SK-N-SH (cell line): ENCODE results near the gene HHAT. TPM values are rescaled to one million over a fixed set of nuclear protein-coding genes. Genes with fewer than 3 reads are reported as not detected.

Experiments
- CTCF ChIA-PET: fragments of 300-600, 350-600 bp; formaldehyde crosslinking; extraction: SDS; loops from one replicate; lab custom pipeline; 2021; lab: Yijun Ruan, JAX
- POLR2A ChIA-PET: fragments of 350-600 bp; sonication (Branson Sonifier 250); formaldehyde crosslinking; extraction: SDS; loops from one replicate; lab custom pipeline; 2020; ENCODE audit warnings: antibody characterized with exemption, inconsistent platforms; lab: Yijun Ruan, JAX
- DNase-seq: peaks from one replicate; pipeline ENCODE4 v3.0.0; 2012
- H2AFZ ChIP-seq: fragments of 200-600 bp; sonication (generic); 2 replicates; pipeline ENCODE4 v1.8.1; 2016; ENCODE audit warnings: antibody characterized with exemption, mild to moderate bottlenecking, low read depth
- H3F3A ChIP-seq: fragments of 200-600 bp; sonication (generic); replicated peaks from 2 replicates; pipeline ENCODE3; 2016; ENCODE audit warnings: antibody characterized with exemption, mild to moderate bottlenecking; ENCODE audit not compliant: insufficient read depth
- H3K27ac ChIP-seq, 2 experiments: fragments of 200-500 bp in 1 of 2; fragments of 200-600 bp in 1 of 2; sonication (Bioruptor generic) in 1 of 2; sonication (generic), shearing (Covaris generic) in 1 of 2; 2 replicates each; pipeline versions ENCODE4 v1.5.1 to v1.6.1; 2014 to 2016; ENCODE audit warnings: low read depth in 2 of 2, inconsistent platforms in 1 of 2, low read length in 1 of 2, mild to moderate bottlenecking in 1 of 2, mixed read lengths in 1 of 2
- H3K27me3 ChIP-seq: fragments of 200-600 bp; sonication (generic), shearing (Covaris generic); 2 replicates; pipeline ENCODE4 v1.6.1; 2016; ENCODE audit warnings: mixed run types; ENCODE audit not compliant: insufficient read depth
- H3K36me3 ChIP-seq, 2 experiments: fragments of 200-500 bp in 1 of 2; fragments of 200-600 bp in 1 of 2; sonication (Bioruptor generic) in 1 of 2; sonication (generic) in 1 of 2; replicated peaks in 1 of 2; 2 replicates each; pipeline versions ENCODE3 to v1.5.1; 2014 to 2016; ENCODE audit warnings: low read length in 1 of 2, mild to moderate bottlenecking in 1 of 2; ENCODE audit not compliant: insufficient read depth in 2 of 2, control insufficient read depth in 1 of 2
- H3K4me1 ChIP-seq, 2 experiments: fragments of 200-500 bp in 1 of 2; fragments of 200-600 bp in 1 of 2; sonication (Bioruptor generic) in 1 of 2; sonication (generic), shearing (Covaris generic) in 1 of 2; 2 replicates each; pipeline versions ENCODE4 v1.5.1 to v1.6.1; 2014 to 2016; ENCODE audit warnings: low read depth in 1 of 2, low read length in 1 of 2, mixed run types in 1 of 2; ENCODE audit not compliant: insufficient read depth in 2 of 2, control insufficient read depth in 1 of 2
- H3K4me2 ChIP-seq: fragments of 200-600 bp; sonication (generic), shearing (Covaris generic); 2 replicates; pipeline ENCODE4 v1.6.1; 2017; ENCODE audit warnings: mixed run types
- H3K4me3 ChIP-seq, 2 experiments: fragments of 200-500 bp in 1 of 2; fragments of 200-600 bp in 1 of 2; sonication (Bioruptor generic) in 1 of 2; sonication (generic), shearing (Covaris generic) in 1 of 2; 2 replicates each; pipeline versions ENCODE4 v1.5.1 to v1.8.1; 2014 to 2016; ENCODE audit warnings: low read depth in 2 of 2, inconsistent platforms in 1 of 2, low read length in 1 of 2, mild to moderate bottlenecking in 1 of 2, mixed read lengths in 1 of 2, moderate library complexity in 1 of 2
- H3K79me2 ChIP-seq: fragments of 200-600 bp; sonication (generic); 2 replicates; pipeline ENCODE4 v1.8.1; 2017; ENCODE audit warnings: mild to moderate bottlenecking; ENCODE audit not compliant: insufficient read depth
- H3K9ac ChIP-seq: fragments of 200-600 bp; sonication (generic); 2 replicates; pipeline ENCODE4 v1.6.1; 2017; ENCODE audit warnings: mixed run types
- H3K9me2 ChIP-seq: fragments of 200-600 bp; sonication (generic); 2 replicates; pipeline ENCODE4 v1.6.1; 2017; ENCODE audit warnings: mixed run types
- H3K9me3 ChIP-seq: fragments of 200-600 bp; sonication (generic); 2 replicates; pipeline ENCODE4 v1.6.1; 2017; ENCODE audit warnings: mixed run types, mild to moderate bottlenecking, moderate library complexity
- H4K20me1 ChIP-seq: fragments of 200-600 bp; sonication (generic); 2 replicates; pipeline ENCODE4 v1.6.1; 2017; ENCODE audit warnings: mild to moderate bottlenecking, mixed run types; ENCODE audit not compliant: insufficient read depth
- CHD2 ChIP-seq: fragments of 150-350 bp; IDR thresholded peaks from 2 replicates; pipeline ENCODE4 v1.6.1; 2018; ENCODE audit warnings: low read length; ENCODE audit not compliant: partially characterized antibody
- ELF1 ChIP-seq: IDR thresholded peaks from 2 replicates; pipeline ENCODE4 v1.4.0; 2012
- EP300 ChIP-seq, 2 experiments: IDR thresholded peaks; 2 replicates each; pipeline versions ENCODE4 v1.4.0 to v1.6.1; 2012; ENCODE audit warnings: borderline replicate concordance in 1 of 2, low read depth in 1 of 2, low read length in 1 of 2
- EZH2phosphoT487 ChIP-seq: fragments of 200-600 bp; sonication (generic); IDR thresholded peaks from 2 replicates; pipeline ENCODE4 v1.6.1; 2017; ENCODE audit warnings: low read depth, mixed run types, mild to moderate bottlenecking, antibody characterized with exemption, moderate library complexity, borderline replicate concordance
- FOSL2 ChIP-seq: IDR thresholded peaks from 2 replicates; pipeline ENCODE4 v1.4.0; 2012; ENCODE audit warnings: low read depth, mild to moderate bottlenecking, moderate library complexity, borderline replicate concordance
- FOXM1 ChIP-seq: IDR thresholded peaks from 2 replicates; pipeline ENCODE4 v1.4.0; 2012; ENCODE audit warnings: low read depth, mild to moderate bottlenecking
- GATA2 ChIP-seq: sonication (generic); formaldehyde crosslinking; IDR thresholded peaks from 2 replicates; pipeline ENCODE4 v1.5.0; 2020; ENCODE audit warnings: mild to moderate bottlenecking, missing genetic modification reagents
- JUND ChIP-seq: IDR thresholded peaks from 2 replicates; pipeline ENCODE4 v1.4.0; 2012
- NRF1 ChIP-seq: IDR thresholded peaks from 2 replicates; pipeline ENCODE4 v1.6.1; 2012; ENCODE audit warnings: low read depth, mild to moderate bottlenecking, low read length
- POLR2AphosphoS5 ChIP-seq: IDR thresholded peaks from 2 replicates; pipeline ENCODE4 v1.6.1; 2012; ENCODE audit warnings: low read depth, low read length
- RAD21 ChIP-seq: IDR thresholded peaks from 2 replicates; pipeline ENCODE4 v1.6.1; 2012; ENCODE audit warnings: mild to moderate bottlenecking, low read length
- REST ChIP-seq: IDR thresholded peaks from 2 replicates; pipeline ENCODE4 v1.6.1; 2012; ENCODE audit warnings: mild to moderate bottlenecking, low read depth, low read length, moderate library complexity
- RFX5 ChIP-seq: IDR thresholded peaks from 2 replicates; pipeline ENCODE4 v1.6.1; 2012; ENCODE audit warnings: mild to moderate bottlenecking, improper control_type of control experiment, low read length
- TCF12 ChIP-seq: IDR thresholded peaks from 2 replicates; pipeline ENCODE4 v1.4.0; 2012
- WGBS: methylation state at CpG from one replicate; pipeline ENCODE4 v1.1.6; 2017; ENCODE audit warnings: low lambda C conversion rate; 5-methylcytosine and 5-hydroxymethylcytosine counted together
- polyA plus RNA-seq, 3 experiments: library from polyadenylated mRNA; depleted of rRNA; stranded (reverse); fragments of >200 nt; gene quantifications; 2 replicates each; pipeline ENCODE4 v1.2.3, GENCODE V29; 2012

HHAT gene
- polyA plus RNA-seq, 1 of the 3 experiments (the other 2 are of a cell fraction): 8.1 TPM

- POLR2A ChIA-PET: interaction anchor here (0.6 kb wide), 1 partner anchor 120 kb away, joined by 3 read pairs; no protein-coding TSS in a partner anchor
- TF ChIP-seq FOXM1: no peak
- TF ChIP-seq CHD2: no peak
- no peak for TF ChIP-seq POLR2AphosphoS5
- no peak for TF ChIP-seq RFX5
- no peak for TF ChIP-seq EP300 (IDR thresholded peaks at IDR 0.05; ENCODE audit: borderline replicate concordance in 1 of 2, low read depth in 1 of 2, low read length in 1 of 2)
- no peak for TF ChIP-seq FOSL2
Measured at GRCh38 chr1:210705086-210705485, 376.4 kb downstream of the HHAT start.

DNA sequence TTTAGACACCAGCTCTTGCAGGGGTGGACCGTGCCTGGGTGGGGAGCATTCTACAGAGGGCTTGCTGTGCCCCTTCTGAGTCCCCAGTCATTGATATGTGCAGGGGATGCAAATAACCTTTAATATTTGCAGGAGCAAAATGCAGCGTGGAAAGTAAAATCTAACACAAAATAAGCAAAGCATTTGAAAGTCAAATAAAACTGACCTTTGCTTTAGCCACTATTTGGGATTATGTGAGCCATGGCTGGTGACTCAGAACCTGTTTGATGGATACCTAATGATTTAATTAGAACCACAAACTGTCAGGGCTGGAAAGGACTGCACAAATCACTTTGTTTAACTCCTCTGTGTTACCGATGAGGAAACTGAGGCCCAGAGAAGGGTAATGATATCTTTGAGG, 377.5 kb downstream of the HHAT start:
- Histone ChIP-seq H3K9ac (no peak overlapping the region), H3K9me2 (no peaks in the 10 kb centered on the region), H3K79me2 (no peaks in the 10 kb centered on the region), H3K9me3 (no peaks in the 10 kb centered on the region), H4K20me1 (no peaks in the 10 kb centered on the region), H3K4me2 (no peak overlapping the region), H3K27ac (no peak overlapping the region), H3F3A (no peaks in the 10 kb centered on the region), H3K36me3 (no peaks in the 10 kb centered on the region), H2AFZ (no peak overlapping the region), H3K4me3 (no peak overlapping the region), H3K27me3 (no peaks in the 10 kb centered on the region), H3K4me1 (peaks cover 0 to 21% of the 10 kb centered on the region in 2 experiments; a peak in 1 of 4 replicates)
- ChIA-PET CTCF (no interaction called here), POLR2A (no interaction called here)
- WGBS: 75% methylated on average over 3 of the region's 3 CpGs
- TF ChIP-seq RAD21 (no peak), TCF12 (no peak), REST (no peak), CHD2 (no peak), GATA2 (CRISPR knock-in tag) (no peak), FOXM1 (no peak), JUND (no peak), EZH2phosphoT487 (no peak), NRF1 (no peak), ELF1 (no peak)
- DNase-seq: no peak

More at GRCh38 chr1:210705086-210705485, 376.4 kb downstream of the HHAT start:
- Histone ChIP-seq H3K9me3 (no peaks in the 10 kb centered on the region), H3K9me2 (no peaks in the 10 kb centered on the region), H4K20me1 (no peaks in the 10 kb centered on the region), H2AFZ (no peak overlapping the region), H3K9ac (no peak overlapping the region), H3K79me2 (no peaks in the 10 kb centered on the region), H3K36me3 (no peaks in the 10 kb centered on the region), H3K27ac (no peak overlapping the region), H3K4me3 (no peak overlapping the region), H3K4me1 (peaks cover 0 to 21% of the 10 kb centered on the region in 2 experiments; a peak in 1 of 4 replicates), H3F3A (no peaks in the 10 kb centered on the region), H3K4me2 (no peak overlapping the region), H3K27me3 (no peaks in the 10 kb centered on the region)
- CTCF ChIA-PET: interaction anchor here (2.6 kb wide), 1 partner anchor 429 kb away, joined by 6 read pairs; the partner anchor contains the start of gene KCNH1
- WGBS: 64% methylated on average over 3 of the region's 3 CpGs
- DNase-seq: no peak
